GM12864 (cell line): ENCODE data around the gene INPP1.
A peak's percentile ranks its signal among the peaks of the same experiment; 100 is the strongest.

ENCODE experiments used
- DNase-seq: peaks from one replicate; pipeline ENCODE4 v3.0.0-alpha.2; 2011; ENCODE audit warnings: low read depth
- H3K4me3 ChIP-seq: 2 replicates; pipeline ENCODE4 v1.5.1; 2011; ENCODE audit warnings: mild to moderate bottlenecking, low read depth, low read length, control low read depth
- CTCF ChIP-seq: IDR thresholded peaks from 2 replicates; pipeline ENCODE4 v1.5.1; 2011; ENCODE audit warnings: low read depth, mild to moderate bottlenecking, moderate library complexity, low read length, control low read depth, inconsistent platforms; ENCODE audit errors: missing control alignments

INPP1 gene

GRCh38 chr2:190339394-190339793 is 4.0 kb upstream of the INPP1 start:
- no peak for TF ChIP-seq CTCF
- DNase-seq: no peak
- no peak overlapping the region for H3K4me3 ChIP-seq

GRCh38 chr2:190340369-190340768 is 3.0 kb upstream of the INPP1 start:
- H3K4me3 ChIP-seq: no peak overlapping the region
- TF ChIP-seq CTCF: no peak
- DNase-seq: no peak

GRCh38 chr2:190342611-190343010 is 778 bp upstream of the INPP1 start:
- no peak for DNase-seq
- no peak overlapping the region for H3K4me3 ChIP-seq
- TF ChIP-seq CTCF: no peak

- peak overlapping the region; percentile 82 for H3K4me3 ChIP-seq
- no peak for TF ChIP-seq CTCF
- no peak for DNase-seq
Observed at GRCh38 chr2:190343089-190343535, 277 bp upstream of the INPP1 start.

GRCh38 chr2:190344276-190344827 is 963 bp downstream of the INPP1 start:
- DNase-seq: no peak
- H3K4me3 ChIP-seq: peak overlapping the region; percentile 82
- peak; percentile 51 for TF ChIP-seq CTCF

- H3K4me3 ChIP-seq: no peak overlapping the region
- DNase-seq: no peak
- TF ChIP-seq CTCF: no peak
Observed at GRCh38 chr2:190350371-190350770, 7.0 kb downstream of the INPP1 start.

- no peak for TF ChIP-seq CTCF
- no peak overlapping the region for H3K4me3 ChIP-seq
- DNase-seq: no peak
Observed at GRCh38 chr2:190351955-190352354, 8.6 kb downstream of the INPP1 start.
